Stimulated activated CD8-positive, alpha-beta memory T cell treated with anti-CD3 and anti-CD28 coated beads, Interleukin-4, amount 100 ng/mL, for 24 hours (primary cell): ENCODE measurements around the gene IL16.

Source experiments
- DNase-seq: peaks from one replicate; pipeline ENCODE4 v3.0.0-alpha.2; 2020; ENCODE audit warnings: low read depth

Gene IL16

GRCh38 chr15:81295486-81296121 lies 98.9 kb downstream of the IL16 start:
- no peak for DNase-seq

GRCh38 chr15:81296186-81296585 lies 99.5 kb downstream of the IL16 start:
- DNase-seq = no peak

- DNase-seq = peak; percentile 52
Measured at GRCh38 chr15:81296673-81297072, 100.0 kb downstream of the IL16 start.

- DNase-seq = no peak
Measured at GRCh38 chr15:81297147-81297572, 100.5 kb downstream of the IL16 start.

GRCh38 chr15:81297603-81298575 lies 101.2 kb downstream of the IL16 start:
- no peak for DNase-seq

GRCh38 chr15:81298611-81299010 lies 101.9 kb downstream of the IL16 start:
- no peak for DNase-seq

GRCh38 chr15:81299156-81299555 lies 102.5 kb downstream of the IL16 start:
- no peak for DNase-seq

GRCh38 chr15:81299630-81300273 lies 103.1 kb downstream of the IL16 start:
- no peak for DNase-seq

- DNase-seq = no peak
Measured at GRCh38 chr15:81301385-81301784, 104.7 kb downstream of the IL16 start.

- DNase-seq = no peak
Measured at GRCh38 chr15:81301815-81302399, 105.2 kb downstream of the IL16 start.

GRCh38 chr15:81302701-81303109 lies 106.0 kb downstream of the IL16 start:
- no peak for DNase-seq

GRCh38 chr15:81303244-81304225 lies 106.9 kb downstream of the IL16 start:
- DNase-seq = no peak

- no peak for DNase-seq
Measured at GRCh38 chr15:81304226-81304625, 107.5 kb downstream of the IL16 start.

- DNase-seq = no peak
Measured at GRCh38 chr15:81308260-81308659, 111.6 kb downstream of the IL16 start.

GRCh38 chr15:81309647-81310450 lies 113.2 kb downstream of the IL16 start:
- no peak for DNase-seq

- DNase-seq = no peak
Measured at GRCh38 chr15:81310480-81310879, 113.8 kb downstream of the IL16 start.

GRCh38 chr15:81311752-81312464 lies 115.2 kb downstream of the IL16 start:
- no peak for DNase-seq

- DNase-seq = no peak
Measured at GRCh38 chr15:81312790-81313543, 116.3 kb downstream of the IL16 start.

- no peak for DNase-seq
Measured at GRCh38 chr15:81313686-81314085, 117.0 kb downstream of the IL16 start.
